T1000 (cell line): ENCODE data around the gene PCDH15.
"Not testable (repeated sequence)": the region's sequence is repeated elsewhere in the genome, so short reads cannot be mapped to it uniquely, and the experiment has no call there.

Source experiments
- DNase-seq: peaks from one replicate; lab custom pipeline; 2025; ENCODE audit warnings: mixed read lengths; lab: John Stamatoyannopoulos, UW

Gene PCDH15

GRCh38 chr10:54554028-54554427, 247.0 kb downstream of the PCDH15 start:
- DNase-seq = no peak

GRCh38 chr10:54550016-54550415, 251.0 kb downstream of the PCDH15 start:
- no peak for DNase-seq

- no peak for DNase-seq
These were observed 269.7 kb downstream of the PCDH15 start for GRCh38 chr10:54531296-54531695.

- DNase-seq = no peak
These were observed 270.7 kb downstream of the PCDH15 start for GRCh38 chr10:54530299-54530698.

GRCh38 chr10:54525816-54526215, 275.2 kb downstream of the PCDH15 start:
- DNase-seq = no peak

GRCh38 chr10:54515244-54515643, 285.8 kb downstream of the PCDH15 start:
- not testable (repeated sequence) for DNase-seq

GRCh38 chr10:54503863-54504262, 297.2 kb downstream of the PCDH15 start:
- DNase-seq = no peak

GRCh38 chr10:54501929-54502328, 299.1 kb downstream of the PCDH15 start:
- DNase-seq = no peak

- no peak for DNase-seq
These were observed 304.2 kb downstream of the PCDH15 start for GRCh38 chr10:54496852-54497251.

- DNase-seq = no peak
These were observed 313.3 kb downstream of the PCDH15 start for GRCh38 chr10:54487743-54488142.

GRCh38 chr10:54485971-54486370, 315.1 kb downstream of the PCDH15 start:
- no peak for DNase-seq

GRCh38 chr10:54484186-54484585, 316.8 kb downstream of the PCDH15 start:
- no peak for DNase-seq

- DNase-seq = no peak
These were observed 322.4 kb downstream of the PCDH15 start for GRCh38 chr10:54478601-54479000.

- no peak for DNase-seq
These were observed 323.3 kb downstream of the PCDH15 start for GRCh38 chr10:54477738-54478137.

GRCh38 chr10:54470324-54470631, 330.8 kb downstream of the PCDH15 start:
- DNase-seq = no peak

- no peak for DNase-seq
These were observed 331.3 kb downstream of the PCDH15 start for GRCh38 chr10:54469587-54470323.

- DNase-seq = no peak
These were observed 346.8 kb downstream of the PCDH15 start for GRCh38 chr10:54454271-54454670.

GRCh38 chr10:54449056-54449455, 352.0 kb downstream of the PCDH15 start:
- DNase-seq = no peak

GRCh38 chr10:54444170-54444569, 356.9 kb downstream of the PCDH15 start:
- DNase-seq = no peak

- no peak for DNase-seq
These were observed 359.8 kb downstream of the PCDH15 start for GRCh38 chr10:54441275-54441674.

- DNase-seq = no peak
These were observed 366.2 kb downstream of the PCDH15 start for GRCh38 chr10:54434782-54435181.

GRCh38 chr10:54415483-54415882, 385.5 kb downstream of the PCDH15 start:
- no peak for DNase-seq

- DNase-seq = no peak
These were observed 398.5 kb downstream of the PCDH15 start for GRCh38 chr10:54402576-54402975.

GRCh38 chr10:54396031-54396430, 405.0 kb downstream of the PCDH15 start:
- no peak for DNase-seq
